HG03565 (cell line): ENCODE measurements around the gene MAGEA6.
"Not testable (repeated sequence)": the region's sequence is repeated elsewhere in the genome, so short reads cannot be mapped to it uniquely, and the experiment has no call there.

Experiments
- ATAC-seq: cut with Tn5 transposase; IDR thresholded peaks from one replicate; pipeline ENCODE4 v1.9.1; 2021; ENCODE audit warnings: mild to moderate bottlenecking, moderate library complexity; ENCODE audit not compliant: unreplicated experiment

Gene MAGEA6

DNA sequence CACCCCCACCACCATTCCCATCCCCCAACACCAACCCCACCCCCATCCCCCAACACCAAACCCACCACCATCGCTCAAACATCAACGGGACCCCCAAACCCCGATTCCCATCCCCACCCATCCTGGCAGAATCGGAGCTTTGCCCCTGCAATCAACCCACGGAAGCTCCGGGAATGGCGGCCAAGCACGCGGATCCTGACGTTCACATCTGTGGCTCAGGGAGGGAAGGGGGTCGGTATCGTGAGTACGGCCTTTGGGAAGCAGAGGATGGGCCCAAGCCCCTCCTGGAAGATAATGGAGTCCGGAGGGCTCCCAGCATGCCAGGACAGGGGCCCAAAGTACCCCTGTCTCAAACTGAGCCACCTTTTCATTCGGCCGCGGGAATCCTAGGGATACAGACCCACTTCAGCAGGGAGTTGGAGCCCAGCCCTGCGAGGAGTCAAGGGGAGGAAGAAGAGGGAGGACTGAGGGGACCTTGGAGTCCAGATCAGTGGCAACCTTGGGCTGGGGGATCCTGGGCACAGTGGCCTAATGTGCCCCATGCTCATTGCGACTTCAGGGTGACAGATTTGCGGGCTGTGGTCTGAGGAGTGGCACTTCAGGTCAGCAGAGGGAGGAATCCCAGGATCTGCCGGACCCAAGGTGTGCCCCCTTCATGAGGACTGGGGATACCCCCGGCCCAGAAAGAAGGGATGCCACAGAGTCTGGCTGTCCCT, 35.2 kb downstream of the MAGEA6 start:
- not testable (repeated sequence) for ATAC-seq

GRCh38 chrX:152733261-152733975, 36.1 kb downstream of the MAGEA6 start, which contains the start of the genes CSAG1 and MAGEA12:
Gene CSAG1, minus strand, starts transcription at chrX:152733721. Its CDS starts 1,261 bp downstream, at chrX:152732460.
Gene MAGEA12, plus strand, starts transcription at chrX:152733757. Its CDS starts 2,405 bp downstream, at chrX:152736162.
- ATAC-seq, result no peak

DNA sequence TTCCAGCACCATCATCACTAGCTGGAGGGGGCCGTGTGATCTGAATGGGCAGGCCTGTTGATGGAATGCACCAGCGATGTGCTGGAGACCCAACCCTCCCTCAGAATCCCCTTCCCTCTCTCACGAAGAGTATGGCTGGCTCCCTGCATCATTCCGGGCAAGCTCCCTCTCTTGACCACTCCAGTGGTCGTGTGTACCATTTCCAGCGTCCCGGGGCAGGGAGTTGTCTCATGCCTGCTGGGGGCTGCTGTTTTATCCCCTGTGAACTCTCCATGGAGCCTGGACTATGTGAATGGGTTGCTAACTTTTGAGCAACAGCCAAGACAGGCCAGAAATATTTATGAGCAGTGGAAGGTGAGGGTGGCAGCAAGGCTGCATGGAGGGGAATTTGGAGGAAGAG, 44.1 kb downstream of the MAGEA6 start:
- ATAC-seq, result no peak
